OCI-LY7 (cell line): Measurements from ENCODE around the gene MAP3K20.

Source experiments
- CTCF ChIP-seq: fragments of 200-600 bp; sonication (generic); conservative IDR thresholded peaks from 2 replicates; pipeline ENCODE4 v1.5.1; 2014; ENCODE audit warnings: mild to moderate bottlenecking, antibody characterized with exemption, low read length, moderate library complexity, mixed read lengths
- EZH2phosphoT487 ChIP-seq: fragments of 200-600 bp; sonication (generic); IDR thresholded peaks from 2 replicates; pipeline ENCODE4 v1.6.1; 2018; ENCODE audit warnings: low read depth, borderline replicate concordance, mild to moderate bottlenecking, mixed run types, antibody characterized with exemption, low read length, moderate library complexity, mixed read lengths

GRCh38 chr2:173086518-173087213, 11.0 kb downstream of the MAP3K20 start:
- no peak for TF ChIP-seq CTCF
- no peak for TF ChIP-seq EZH2phosphoT487
